Activated naive CD8-positive, alpha-beta T cell treated with anti-CD3 and anti-CD28 coated beads, Interleukin-2, amount 10 ng/mL, durations not matched to agents 7 days and 5 days (primary cell): ENCODE measurements around the gene TMEM59. TPM values are rescaled to one million over a fixed set of nuclear protein-coding genes. Genes with fewer than 3 reads are reported as not detected.
"Not testable (repeated sequence)": the region's sequence is repeated elsewhere in the genome, so short reads cannot be mapped to it uniquely, and the experiment has no call there.

Experiments used
- ATAC-seq: fragments of 150-1000 bp; cut with Tn5 transposase; one replicate; pipeline ENCODE4 v1.10.0; 2021; ENCODE audit warnings: low read depth, moderate library complexity
- POLR2A ChIA-PET: fragments of 350-600 bp; sonication (Branson Sonifier 250); formaldehyde crosslinking; loops from one replicate; lab custom pipeline; 2021; ENCODE audit warnings: antibody characterized with exemption; lab: Charles Lee
- DNase-seq: peaks from one replicate; pipeline ENCODE4 v3.0.0; 2021
- H3K27ac Mint-ChIP-seq: one replicate; pipeline ENCODE4 v1.8.0; 2022; ENCODE audit warnings: mild to moderate bottlenecking, mixed read lengths
- H3K27me3 Mint-ChIP-seq: one replicate; pipeline ENCODE4 v1.8.0; 2022; ENCODE audit warnings: mild to moderate bottlenecking, moderate library complexity, mixed read lengths
- H3K36me3 Mint-ChIP-seq: one replicate; pipeline ENCODE4 v1.8.0; 2021; ENCODE audit warnings: mild to moderate bottlenecking, mixed read lengths
- H3K4me1 Mint-ChIP-seq: one replicate; pipeline ENCODE4 v1.8.0; 2021; ENCODE audit warnings: mixed read lengths
- H3K4me3 Mint-ChIP-seq: one replicate; pipeline ENCODE4 v1.8.0; 2022; ENCODE audit warnings: mild to moderate bottlenecking, moderate library complexity, mixed read lengths
- H3K9me3 Mint-ChIP-seq: one replicate; pipeline ENCODE4 v1.8.0; 2021; ENCODE audit warnings: mixed read lengths
- total RNA-seq, 2 experiments: library from RNA; stranded (reverse); gene quantifications; one replicate each; pipeline ENCODE4 v1.2.3, GENCODE V29; 2021

Gene TMEM59
- total RNA-seq, 2 experiments from 2014 or later = 182 to 192 TPM

GRCh38 chr1:54081306-54082270 is 28.6 kb upstream of the TMEM59 start:
- Mint-ChIP-seq H3K4me1 (peaks cover 7% of the 10 kb centered on the region), H3K9me3 (no peaks in the 10 kb centered on the region), H3K27ac (no peak overlapping the region), H3K27me3 (no peaks in the 10 kb centered on the region), H3K36me3 (peaks cover 2% of the 10 kb centered on the region), H3K4me3 (no peak overlapping the region)
- ATAC-seq (peak; percentile 89), DNase-seq (peak; percentile 55)
- POLR2A ChIA-PET = no interaction called here

GRCh38 chr1:54080598-54081049 is 27.6 kb upstream of the TMEM59 start:
- POLR2A ChIA-PET = no interaction called here
- DNase-seq (no peak), ATAC-seq (no peak)
- peaks cover 7% of the 10 kb centered on the region for H3K4me1 Mint-ChIP-seq
- no peaks in the 10 kb centered on the region for H3K27me3 Mint-ChIP-seq
- H3K27ac Mint-ChIP-seq = no peak overlapping the region
- H3K4me3 Mint-ChIP-seq = no peak overlapping the region
- peaks cover 4% of the 10 kb centered on the region for H3K36me3 Mint-ChIP-seq
- H3K9me3 Mint-ChIP-seq = no peaks in the 10 kb centered on the region

GRCh38 chr1:54077359-54077758 is 24.4 kb upstream of the TMEM59 start:
- Mint-ChIP-seq H3K4me1 (peaks cover 7% of the 10 kb centered on the region), H3K27me3 (no peaks in the 10 kb centered on the region), H3K27ac (no peak overlapping the region), H3K36me3 (peaks cover 5% of the 10 kb centered on the region), H3K9me3 (no peaks in the 10 kb centered on the region), H3K4me3 (no peak overlapping the region)
- no peak for ATAC-seq
- POLR2A ChIA-PET = no interaction called here
- DNase-seq = no peak

GRCh38 chr1:54070171-54070837 is 17.3 kb upstream of the TMEM59 start:
- DNase-seq = no peak
- Mint-ChIP-seq H3K4me1 (peaks cover 2% of the 10 kb centered on the region), H3K36me3 (peaks cover 13% of the 10 kb centered on the region), H3K4me3 (no peak overlapping the region), H3K9me3 (no peaks in the 10 kb centered on the region), H3K27ac (no peak overlapping the region), H3K27me3 (no peaks in the 10 kb centered on the region)
- POLR2A ChIA-PET = no interaction called here
- peak; percentile 82 for ATAC-seq

- no peak for ATAC-seq
Measured at GRCh38 chr1:54069791-54070170, 16.8 kb upstream of the TMEM59 start.

GRCh38 chr1:54064299-54064698 is 11.3 kb upstream of the TMEM59 start:
- no peak for DNase-seq
- no peak for ATAC-seq
- no peak overlapping the region for H3K27ac Mint-ChIP-seq
- peaks cover 2% of the 10 kb centered on the region for H3K4me1 Mint-ChIP-seq
- no peaks in the 10 kb centered on the region for H3K27me3 Mint-ChIP-seq
- POLR2A ChIA-PET = interaction anchor here (0.7 kb wide), 1 partner anchor 15 kb away, joined by 3 read pairs; no protein-coding TSS in a partner anchor
- H3K4me3 Mint-ChIP-seq = no peak overlapping the region
- no peaks in the 10 kb centered on the region for H3K9me3 Mint-ChIP-seq
- peaks cover 5% of the 10 kb centered on the region for H3K36me3 Mint-ChIP-seq

More at GRCh38 chr1:54069791-54070170, 16.8 kb upstream of the TMEM59 start:
- Mint-ChIP-seq H3K27ac (no peak overlapping the region), H3K27me3 (no peaks in the 10 kb centered on the region), H3K36me3 (peaks cover 13% of the 10 kb centered on the region), H3K4me3 (no peak overlapping the region), H3K4me1 (peaks cover 2% of the 10 kb centered on the region), H3K9me3 (no peaks in the 10 kb centered on the region)
- DNase-seq = no peak
- POLR2A ChIA-PET = no interaction called here

- Mint-ChIP-seq H3K36me3 (peaks cover 24% of the 10 kb centered on the region), H3K4me1 (peaks cover 28% of the 10 kb centered on the region), H3K9me3 (no peaks in the 10 kb centered on the region), H3K4me3 (no peak overlapping the region), H3K27ac (no peak overlapping the region), H3K27me3 (no peaks in the 10 kb centered on the region)
- DNase-seq = no peak
- POLR2A ChIA-PET = no interaction called here
- ATAC-seq = no peak
Measured at GRCh38 chr1:54054438-54054749, 1.4 kb upstream of the TMEM59 start.

- ATAC-seq = no peak
- H3K36me3 Mint-ChIP-seq = peaks cover 23% of the 10 kb centered on the region
- H3K4me1 Mint-ChIP-seq = peaks cover 28% of the 10 kb centered on the region
- H3K4me3 Mint-ChIP-seq = no peak overlapping the region
- H3K9me3 Mint-ChIP-seq = no peaks in the 10 kb centered on the region
- POLR2A ChIA-PET = interaction anchor here (0.7 to 2.5 kb wide), 7 partner anchors 12 to 435 kb away, joined by 3 to 18 read pairs (median 5); partner anchors contain the start of genes CYB5RL, IFT25, LRRC42 and MRPL37
- no peaks in the 10 kb centered on the region for H3K27me3 Mint-ChIP-seq
- DNase-seq = no peak
- no peak overlapping the region for H3K27ac Mint-ChIP-seq
Measured at GRCh38 chr1:54053745-54054437, 887 bp upstream of the TMEM59 start.

- Mint-ChIP-seq H3K36me3 (peaks cover 12% of the 10 kb centered on the region), H3K9me3 (no peaks in the 10 kb centered on the region), H3K4me1 (peaks cover 25% of the 10 kb centered on the region), H3K27me3 (no peaks in the 10 kb centered on the region), H3K27ac (no peak overlapping the region), H3K4me3 (no peak overlapping the region)
- DNase-seq = no peak
- POLR2A ChIA-PET = interaction anchor here (0.9 to 2.5 kb wide), 9 partner anchors 9 to 685 kb away, joined by 3 to 18 read pairs (median 5); partner anchors contain the start of genes CYB5RL, IFT25, LRRC42 and MRPL37
- peak; percentile 7 for ATAC-seq
Measured at GRCh38 chr1:54052431-54052933, 522 bp downstream of the TMEM59 start.

GRCh38 chr1:54051933-54052430 is 1.0 kb downstream of the TMEM59 start:
- POLR2A ChIA-PET = interaction anchor here (2.3 to 2.5 kb wide), 2 partner anchors 106 to 437 kb away, joined by 10 to 18 read pairs; partner anchors contain the start of genes IFT25 and LRRC42
- Mint-ChIP-seq H3K27ac (no peak overlapping the region), H3K9me3 (no peaks in the 10 kb centered on the region), H3K4me3 (no peak overlapping the region), H3K27me3 (no peaks in the 10 kb centered on the region), H3K4me1 (peaks cover 27% of the 10 kb centered on the region), H3K36me3 (peaks cover 10% of the 10 kb centered on the region)
- ATAC-seq (no peak), DNase-seq (no peak)

GRCh38 chr1:54050435-54050834 is 2.6 kb downstream of the TMEM59 start:
- H3K9me3 Mint-ChIP-seq, ATAC-seq, H3K36me3 Mint-ChIP-seq, H3K27ac Mint-ChIP-seq, H3K4me3 Mint-ChIP-seq, DNase-seq, POLR2A ChIA-PET, H3K27me3 Mint-ChIP-seq: not testable (repeated sequence)
- H3K4me1 Mint-ChIP-seq = peaks cover 19% of the 10 kb centered on the region

- Mint-ChIP-seq H3K4me3 (no peak overlapping the region), H3K4me1 (peaks cover 7% of the 10 kb centered on the region)
- POLR2A ChIA-PET = no interaction called here
Measured at GRCh38 chr1:54047384-54048305, 5.4 kb downstream of the TMEM59 start.

More at GRCh38 chr1:54047384-54048305, 5.4 kb downstream of the TMEM59 start:
- ATAC-seq = no peak
- H3K27ac Mint-ChIP-seq = no peak overlapping the region
- H3K36me3 Mint-ChIP-seq = peaks cover 11% of the 10 kb centered on the region
- H3K9me3 Mint-ChIP-seq = no peaks in the 10 kb centered on the region
- DNase-seq = no peak
- H3K27me3 Mint-ChIP-seq = no peaks in the 10 kb centered on the region
